Umbilical cord (tissue), 2 donors: ENCODE measurements around the gene INO80E. TPM values are rescaled to one million over a fixed set of nuclear protein-coding genes. Genes with fewer than 3 reads are reported as not detected.
A peak's percentile ranks its signal among the peaks of the same experiment; 100 is the strongest.

Source experiments
- DNase-seq: peaks from one replicate; pipeline ENCODE4 v3.0.0-alpha.2; 2015; ENCODE audit warnings: low spot score
- total RNA-seq: library from RNA; depleted of rRNA; stranded (reverse); fragments of >200 nt; gene quantifications from one replicate; pipeline ENCODE4 v1.2.3, GENCODE V29; 2014; ENCODE audit warnings: low replicate concordance; ENCODE audit not compliant: insufficient read depth

The INO80E gene
- total RNA-seq, 1 donor from 2014 or later = 8.9 TPM

DNA sequence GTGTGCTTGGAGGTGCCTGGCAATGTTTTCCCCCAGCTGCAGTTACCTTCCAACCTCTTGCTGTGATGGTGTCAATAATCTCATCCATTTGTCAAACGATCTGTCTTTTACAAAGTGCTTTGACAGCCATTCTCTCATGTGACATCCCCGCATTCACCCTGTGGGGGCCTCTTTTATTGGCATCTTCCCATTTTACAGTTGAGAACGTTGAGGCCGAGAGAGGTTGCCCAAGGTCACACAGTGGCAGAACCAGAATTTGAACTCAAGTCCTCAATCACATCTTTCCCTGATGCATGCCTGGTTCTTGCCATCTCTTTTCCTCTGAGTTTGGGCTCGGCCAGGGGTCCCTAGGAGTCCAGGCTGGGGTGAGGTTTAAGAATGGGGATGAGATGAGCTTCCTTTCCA, 20.9 kb upstream of the INO80E start:
- DNase-seq = no peak

DNA sequence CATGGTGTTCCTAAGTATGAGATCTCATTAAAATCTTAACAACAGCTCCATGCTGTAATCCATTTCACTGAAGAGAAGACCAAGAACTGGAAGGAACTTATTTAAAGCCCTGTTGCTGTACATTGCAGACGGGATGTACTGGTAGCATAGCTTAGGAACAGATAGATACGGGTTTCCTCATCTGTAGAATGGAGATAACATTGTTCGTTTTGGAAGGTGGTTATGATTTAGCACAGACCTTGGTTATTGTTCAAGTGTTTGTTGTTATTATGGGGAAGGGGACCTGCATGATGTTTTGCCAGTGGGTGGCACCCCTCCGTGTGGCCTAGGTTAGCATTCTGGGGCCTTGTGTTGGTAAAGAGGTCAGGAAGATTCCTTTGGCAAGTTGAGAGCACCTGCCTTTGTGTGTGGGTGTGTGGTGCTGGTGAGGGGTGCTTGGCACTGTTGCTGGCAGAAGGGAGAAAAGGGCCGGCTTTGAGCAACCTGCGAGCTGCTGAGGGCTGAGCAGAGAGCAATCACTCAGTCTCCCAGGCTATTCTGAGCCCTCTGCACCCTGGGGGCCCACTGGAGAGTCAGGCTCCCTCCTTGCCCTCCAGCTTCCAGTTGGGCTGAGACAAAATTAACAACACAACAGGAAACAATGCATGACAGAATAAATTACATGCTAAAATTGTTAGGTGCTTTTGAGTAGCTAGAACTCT, 20.1 kb upstream of the INO80E start:
- no peak for DNase-seq

DNA sequence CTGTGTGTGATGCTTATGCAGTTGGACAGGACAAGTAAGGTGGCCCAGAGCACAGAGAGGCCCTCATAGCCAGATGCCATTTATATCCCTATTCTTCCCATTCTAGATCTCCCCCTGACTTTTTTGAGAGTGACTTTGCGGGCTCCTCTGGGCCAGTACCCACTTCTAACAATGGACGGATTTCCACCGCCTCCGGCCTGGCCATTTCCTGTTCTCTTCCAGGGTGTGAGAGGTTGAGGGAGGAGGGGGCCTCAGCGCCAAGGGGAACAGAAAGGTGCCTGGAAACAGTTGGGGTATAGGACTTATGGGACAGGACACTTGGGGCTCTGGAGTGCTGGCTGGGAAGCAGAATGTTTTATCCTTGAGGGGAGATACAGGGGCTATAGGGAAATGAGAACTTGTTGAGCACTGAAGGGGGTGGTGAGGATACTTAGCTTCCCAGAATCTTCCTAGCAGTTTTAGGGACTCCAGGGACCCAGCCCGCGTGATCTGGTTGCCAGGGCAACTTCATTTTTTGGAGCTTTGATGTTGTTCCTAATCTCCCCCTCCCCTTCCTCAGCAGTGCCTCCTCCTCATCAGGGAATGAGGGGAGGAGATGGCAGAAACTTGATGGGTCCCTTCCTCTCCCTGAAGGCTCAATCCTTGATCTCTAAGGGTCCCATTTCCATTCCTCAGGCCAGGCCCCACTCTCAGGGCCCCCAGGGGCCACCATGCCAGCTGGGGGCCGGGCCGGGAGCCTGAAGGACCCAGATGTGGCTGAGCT, 18.8 kb upstream of the INO80E start:
- no peak for DNase-seq

DNA sequence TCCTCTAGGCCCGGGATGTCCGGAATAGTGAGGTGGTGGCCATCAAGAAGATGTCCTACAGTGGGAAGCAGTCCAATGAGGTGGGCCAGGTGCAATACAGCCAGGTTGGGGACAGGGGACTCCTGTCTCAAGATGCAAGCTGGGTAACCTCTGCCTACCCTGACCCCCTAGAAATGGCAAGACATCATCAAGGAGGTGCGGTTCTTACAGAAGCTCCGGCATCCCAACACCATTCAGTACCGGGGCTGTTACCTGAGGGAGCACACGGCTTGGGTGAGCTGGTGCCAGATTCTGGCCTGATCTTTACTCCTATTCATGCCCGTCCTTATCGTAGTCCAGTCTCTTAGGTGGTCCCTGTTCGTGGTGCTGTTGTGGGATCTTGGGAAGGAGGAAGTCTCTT, 18.0 kb upstream of the INO80E start:
- no peak for DNase-seq

DNA sequence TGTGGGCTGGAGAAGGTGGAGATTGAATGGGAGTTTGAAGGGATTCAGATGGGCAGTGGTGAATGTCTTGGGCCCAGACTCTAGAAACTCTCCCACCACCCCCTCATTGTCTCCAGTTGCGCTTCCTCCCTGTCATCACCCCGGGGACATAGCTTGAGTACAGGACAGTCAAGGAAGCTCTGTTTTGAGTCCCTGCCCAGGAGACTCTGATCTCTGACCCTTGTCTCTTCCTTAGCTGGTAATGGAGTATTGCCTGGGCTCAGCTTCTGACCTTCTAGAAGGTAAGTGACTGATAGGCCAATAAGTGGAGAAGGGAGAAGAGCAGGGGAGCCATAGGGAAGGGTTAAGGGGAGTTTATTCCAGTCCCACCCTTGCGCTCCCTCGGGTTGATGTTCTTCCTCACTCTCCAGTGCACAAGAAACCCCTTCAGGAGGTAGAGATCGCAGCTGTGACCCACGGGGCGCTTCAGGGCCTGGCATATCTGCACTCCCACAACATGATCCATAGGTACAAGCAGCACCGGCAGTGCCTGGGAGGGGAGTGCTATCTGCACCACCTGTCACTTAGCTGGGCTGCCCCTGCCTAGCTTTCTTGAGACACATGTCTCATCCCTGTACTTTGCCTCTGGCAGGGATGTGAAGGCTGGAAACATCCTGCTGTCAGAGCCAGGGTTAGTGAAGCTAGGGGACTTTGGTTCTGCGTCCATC, 17.3 kb upstream of the INO80E start:
- no peak for DNase-seq

DNA sequence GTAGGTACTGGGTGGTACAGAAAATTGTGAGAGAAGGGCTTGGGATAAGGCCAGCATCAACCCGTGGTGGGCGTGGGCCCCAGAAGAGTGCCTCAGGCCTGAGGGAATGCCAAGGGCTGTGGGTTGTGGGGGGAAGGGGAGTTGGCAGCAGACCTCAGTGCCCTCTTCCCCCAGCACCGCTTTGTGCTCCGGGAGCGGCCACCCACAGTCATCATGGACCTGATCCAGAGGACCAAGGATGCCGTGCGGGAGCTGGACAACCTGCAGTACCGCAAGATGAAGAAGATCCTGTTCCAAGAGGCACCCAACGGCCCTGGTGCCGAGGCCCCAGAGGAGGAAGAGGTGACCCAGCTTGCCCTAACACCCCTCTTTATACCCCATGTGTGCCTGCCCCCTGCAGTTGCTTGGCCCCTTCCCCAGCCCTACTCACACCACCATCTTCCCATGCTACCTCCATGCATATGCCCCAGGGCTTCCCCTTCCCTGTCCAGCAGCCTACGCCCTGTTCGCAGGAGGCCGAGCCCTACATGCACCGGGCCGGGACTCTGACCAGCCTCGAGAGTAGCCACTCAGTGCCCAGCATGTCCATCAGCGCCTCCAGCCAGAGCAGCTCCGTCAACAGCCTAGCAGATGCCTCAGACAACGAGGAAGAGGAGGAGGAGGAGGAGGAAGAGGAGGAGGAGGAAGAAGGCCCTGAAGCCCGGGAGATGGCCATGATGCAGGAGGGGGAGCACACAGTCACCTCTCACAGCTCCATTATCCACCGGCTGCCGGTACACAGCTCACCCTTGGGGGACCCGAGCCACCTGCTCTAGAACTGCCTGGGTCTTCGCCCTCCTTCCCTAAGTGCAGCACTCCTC, 13.3 kb upstream of the INO80E start:
- DNase-seq = no peak

DNA sequence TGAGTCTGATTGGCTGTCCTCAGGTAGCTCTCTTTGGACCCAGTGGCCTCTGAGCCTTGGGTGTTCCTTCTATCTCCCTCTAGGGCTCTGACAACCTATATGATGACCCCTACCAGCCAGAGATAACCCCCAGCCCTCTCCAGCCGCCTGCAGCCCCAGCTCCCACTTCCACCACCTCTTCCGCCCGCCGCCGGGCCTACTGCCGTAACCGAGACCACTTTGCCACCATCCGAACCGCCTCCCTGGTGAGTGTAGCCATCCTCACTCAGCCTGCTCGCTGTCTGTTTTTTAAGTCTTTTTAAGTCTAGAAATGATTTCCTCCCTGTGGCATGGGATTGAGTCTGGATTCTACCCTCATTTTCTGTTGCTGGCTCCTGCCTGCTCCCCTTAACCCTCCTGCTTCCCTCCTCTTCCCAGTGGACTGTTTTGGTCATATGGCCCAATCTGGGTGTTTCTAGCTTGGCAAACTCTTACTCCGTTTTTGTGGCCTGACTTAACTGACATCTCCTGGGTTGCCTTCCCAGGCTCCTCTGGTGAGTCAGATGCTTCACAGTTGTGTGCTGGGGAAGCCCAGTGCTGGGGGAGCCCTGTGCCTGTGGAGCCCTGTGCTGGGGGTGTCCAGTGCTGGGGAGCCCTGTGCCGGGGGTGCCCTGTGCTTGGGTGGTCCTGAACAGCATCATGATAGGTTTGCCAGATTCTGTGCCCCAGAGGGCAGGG, 12.5 kb upstream of the INO80E start:
- no peak for DNase-seq

DNA sequence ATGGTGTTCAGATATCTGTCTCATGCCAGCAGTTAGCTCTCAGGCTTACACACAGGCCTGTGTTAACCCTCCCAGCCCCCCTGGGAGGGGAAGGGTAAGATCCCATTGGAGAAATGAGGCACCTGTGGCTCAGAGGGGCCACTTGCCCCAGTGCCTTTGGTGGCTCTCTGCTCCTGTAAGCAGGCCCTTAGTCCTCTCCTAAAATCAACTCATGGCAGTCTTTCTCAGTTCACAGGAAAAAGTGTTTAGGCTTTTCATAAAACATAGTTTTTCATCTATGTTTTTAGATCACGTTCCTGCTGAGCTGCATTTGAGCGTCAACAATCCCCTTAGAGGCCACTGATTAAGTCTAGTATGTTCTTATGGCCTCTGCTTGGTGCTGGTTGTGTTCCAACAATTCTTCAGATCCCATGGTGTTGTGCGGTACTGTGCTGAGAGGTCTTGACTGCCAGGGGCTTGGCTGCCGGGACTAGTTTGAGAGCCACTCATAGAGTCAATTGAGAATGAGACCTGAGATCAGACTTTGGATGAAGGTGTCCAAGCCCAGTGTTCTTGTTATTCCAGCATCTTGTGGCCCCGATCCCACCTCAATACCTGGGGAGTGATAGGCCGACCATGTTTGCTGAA, 11.8 kb upstream of the INO80E start:
- DNase-seq = no peak

DNA sequence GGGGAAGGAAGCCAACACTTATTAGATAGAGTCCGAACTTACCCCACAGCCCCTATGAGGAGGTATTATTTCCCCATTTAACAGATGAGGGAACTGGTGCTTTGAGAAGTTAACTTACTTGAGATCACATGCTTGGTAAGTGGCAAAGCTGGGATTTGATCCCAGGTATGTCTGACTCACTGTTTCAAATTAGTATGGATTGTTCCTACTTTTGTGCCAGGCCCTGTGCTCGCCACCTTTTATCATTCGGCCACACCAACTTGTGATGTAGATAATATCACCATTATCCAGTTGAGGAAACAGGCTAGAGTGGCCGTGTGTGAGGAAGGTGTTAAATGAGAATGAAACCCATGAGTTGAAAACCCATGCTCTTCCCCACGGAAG, 11.3 kb upstream of the INO80E start:
- DNase-seq = no peak

DNA sequence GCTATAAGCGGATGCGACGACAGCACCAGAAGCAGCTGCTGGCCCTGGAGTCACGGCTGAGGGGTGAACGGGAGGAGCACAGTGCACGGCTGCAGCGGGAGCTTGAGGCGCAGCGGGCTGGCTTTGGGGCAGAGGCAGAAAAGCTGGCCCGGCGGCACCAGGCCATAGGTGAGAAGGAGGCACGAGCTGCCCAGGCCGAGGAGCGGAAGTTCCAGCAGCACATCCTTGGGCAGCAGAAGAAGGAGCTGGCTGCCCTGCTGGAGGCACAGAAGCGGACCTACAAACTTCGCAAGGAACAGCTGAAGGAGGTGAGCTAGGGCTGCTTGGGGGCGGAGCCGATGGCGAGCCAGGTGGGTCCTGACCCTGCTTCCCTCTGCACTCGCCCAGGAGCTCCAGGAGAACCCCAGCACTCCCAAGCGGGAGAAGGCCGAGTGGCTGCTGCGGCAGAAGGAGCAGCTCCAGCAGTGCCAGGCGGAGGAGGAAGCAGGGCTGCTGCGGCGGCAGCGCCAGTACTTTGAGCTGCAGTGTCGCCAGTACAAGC, 10.7 kb upstream of the INO80E start:
- DNase-seq = no peak

DNA sequence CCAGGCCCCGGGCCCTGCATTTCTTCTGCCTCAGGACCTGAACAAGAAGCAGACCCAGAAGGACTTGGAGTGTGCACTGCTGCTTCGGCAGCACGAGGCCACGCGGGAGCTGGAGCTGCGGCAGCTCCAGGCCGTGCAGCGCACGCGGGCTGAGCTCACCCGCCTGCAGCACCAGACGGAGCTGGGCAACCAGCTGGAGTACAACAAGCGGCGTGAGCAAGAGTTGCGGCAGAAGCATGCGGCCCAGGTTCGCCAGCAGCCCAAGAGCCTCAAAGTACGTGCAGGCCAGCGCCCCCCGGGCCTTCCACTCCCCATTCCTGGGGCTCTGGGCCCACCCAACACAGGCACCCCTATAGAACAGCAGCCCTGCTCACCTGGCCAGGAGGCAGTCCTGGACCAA, 9.8 kb upstream of the INO80E start:
- no peak for DNase-seq

DNA sequence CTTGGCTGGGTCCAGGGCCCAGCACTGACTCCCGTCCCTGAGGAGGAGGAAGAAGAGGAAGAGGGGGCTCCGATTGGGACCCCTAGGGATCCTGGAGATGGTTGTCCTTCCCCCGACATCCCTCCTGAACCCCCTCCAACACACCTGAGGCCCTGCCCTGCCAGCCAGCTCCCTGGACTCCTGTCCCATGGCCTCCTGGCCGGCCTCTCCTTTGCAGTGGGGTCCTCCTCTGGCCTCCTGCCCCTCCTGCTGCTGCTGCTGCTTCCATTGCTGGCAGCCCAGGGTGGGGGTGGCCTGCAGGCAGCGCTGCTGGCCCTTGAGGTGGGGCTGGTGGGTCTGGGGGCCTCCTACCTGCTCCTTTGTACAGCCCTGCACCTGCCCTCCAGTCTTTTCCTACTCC, 9.1 kb upstream of the INO80E start:
- no peak for DNase-seq

DNA sequence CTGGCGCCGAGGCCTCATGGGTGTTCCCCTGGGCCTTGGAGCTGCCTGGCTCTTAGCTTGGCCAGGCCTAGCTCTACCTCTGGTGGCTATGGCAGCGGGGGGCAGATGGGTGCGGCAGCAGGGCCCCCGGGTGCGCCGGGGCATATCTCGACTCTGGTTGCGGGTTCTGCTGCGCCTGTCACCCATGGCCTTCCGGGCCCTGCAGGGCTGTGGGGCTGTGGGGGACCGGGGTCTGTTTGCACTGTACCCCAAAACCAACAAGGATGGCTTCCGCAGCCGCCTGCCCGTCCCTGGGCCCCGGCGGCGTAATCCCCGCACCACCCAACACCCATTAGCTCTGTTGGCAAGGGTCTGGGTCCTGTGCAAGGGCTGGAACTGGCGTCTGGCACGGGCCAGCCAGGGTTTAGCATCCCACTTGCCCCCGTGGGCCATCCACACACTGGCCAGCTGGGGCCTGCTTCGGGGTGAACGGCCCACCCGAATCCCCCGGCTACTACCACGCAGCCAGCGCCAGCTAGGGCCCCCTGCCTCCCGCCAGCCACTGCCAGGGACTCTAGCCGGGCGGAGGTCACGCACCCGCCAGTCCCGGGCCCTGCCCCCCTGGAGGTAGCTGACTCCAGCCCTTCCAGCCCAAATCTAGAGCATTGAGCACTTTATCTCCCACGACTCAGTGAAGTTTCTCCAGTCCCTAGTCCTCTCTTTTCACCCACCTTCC, 8.5 kb upstream of the INO80E start:
- no peak for DNase-seq

DNA sequence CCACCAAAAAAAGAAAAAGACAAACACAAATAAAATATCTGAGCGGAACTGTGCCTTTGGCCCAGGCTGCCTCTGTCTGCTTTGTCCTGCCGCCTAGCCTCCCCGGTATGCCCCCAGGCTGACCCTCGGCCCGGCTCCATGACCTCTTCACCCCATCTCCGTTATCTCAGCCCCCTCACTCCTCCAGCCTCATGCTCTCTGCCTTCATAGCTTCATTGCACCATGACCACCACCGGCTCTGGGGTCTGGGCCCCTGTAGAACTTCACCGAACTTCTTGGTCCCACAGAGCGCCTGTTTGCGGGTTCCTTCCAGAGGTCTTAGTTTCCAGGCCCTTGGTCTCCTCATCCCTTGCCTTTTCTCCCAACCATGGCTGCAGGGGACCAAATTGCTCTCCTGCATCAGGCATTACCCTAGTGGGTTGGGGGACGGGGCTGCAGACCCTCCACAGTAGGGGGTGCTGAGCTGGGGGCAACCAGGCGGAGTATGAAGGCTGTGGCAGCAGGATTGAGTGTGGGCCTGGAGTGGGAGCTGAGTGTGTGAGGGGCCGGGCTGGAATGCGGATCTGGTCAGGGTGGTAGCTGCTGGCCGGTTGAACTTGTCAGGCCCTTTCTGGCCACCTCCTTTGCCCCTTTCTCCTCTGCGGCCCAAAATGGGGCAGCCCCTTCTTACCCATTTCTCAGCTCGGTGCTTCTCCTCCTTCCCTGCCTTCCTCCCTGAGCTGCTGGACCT, 7.5 kb upstream of the INO80E start:
- DNase-seq = no peak

DNA sequence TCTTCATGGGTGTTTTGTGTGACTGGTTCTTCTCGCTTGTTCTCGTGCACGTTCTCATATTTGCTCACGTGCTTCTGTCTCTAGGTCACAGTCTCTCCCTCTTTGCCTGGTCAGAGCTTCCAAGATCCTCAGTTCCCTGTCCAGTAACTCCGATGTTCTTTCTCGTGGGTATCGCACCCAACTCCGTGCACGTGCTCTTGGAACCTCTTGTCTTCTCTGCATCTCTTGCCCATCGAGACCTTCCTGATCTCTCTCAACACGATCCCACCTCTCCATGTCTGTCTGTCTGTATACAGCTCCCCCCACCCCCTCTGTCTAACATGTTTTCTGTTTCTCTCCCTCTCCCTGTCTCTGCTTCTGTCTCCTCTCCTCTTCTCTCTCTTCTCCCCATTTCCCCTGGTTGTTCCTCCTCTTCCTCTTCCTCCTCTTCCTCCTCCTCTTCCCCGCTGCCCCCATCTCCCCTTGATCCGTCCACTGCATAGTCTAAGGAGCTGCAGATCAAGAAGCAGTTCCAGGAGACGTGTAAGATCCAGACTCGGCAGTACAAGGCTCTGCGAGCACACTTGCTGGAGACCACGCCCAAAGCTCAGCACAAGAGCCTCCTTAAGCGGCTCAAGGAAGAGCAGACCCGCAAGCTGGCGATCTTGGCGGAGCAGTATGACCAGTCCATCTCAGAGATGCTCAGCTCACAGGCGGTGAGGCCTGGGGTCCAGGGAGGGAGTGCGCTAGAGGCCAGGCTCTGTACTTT, 6.8 kb upstream of the INO80E start:
- DNase-seq = peak; percentile 33

DNA sequence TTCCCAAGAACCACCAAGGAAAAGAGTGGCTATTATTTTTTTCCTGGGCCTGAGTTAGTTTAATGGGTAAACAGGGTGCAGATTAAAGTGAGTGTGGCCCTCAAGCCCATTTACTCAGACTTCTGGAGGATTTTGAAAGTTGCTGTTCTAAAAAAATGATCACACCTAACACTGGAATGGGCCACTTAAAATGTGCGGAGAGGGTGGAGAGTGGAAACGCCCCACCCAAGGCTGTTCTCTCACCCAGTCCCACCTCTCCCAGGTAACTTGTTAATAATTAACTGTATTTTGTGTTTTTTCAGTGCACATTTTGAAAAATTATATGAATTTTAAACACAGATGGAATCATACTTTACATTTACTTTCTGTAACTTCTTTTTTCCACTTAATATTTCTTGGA, 6.0 kb upstream of the INO80E start:
- DNase-seq = no peak

DNA sequence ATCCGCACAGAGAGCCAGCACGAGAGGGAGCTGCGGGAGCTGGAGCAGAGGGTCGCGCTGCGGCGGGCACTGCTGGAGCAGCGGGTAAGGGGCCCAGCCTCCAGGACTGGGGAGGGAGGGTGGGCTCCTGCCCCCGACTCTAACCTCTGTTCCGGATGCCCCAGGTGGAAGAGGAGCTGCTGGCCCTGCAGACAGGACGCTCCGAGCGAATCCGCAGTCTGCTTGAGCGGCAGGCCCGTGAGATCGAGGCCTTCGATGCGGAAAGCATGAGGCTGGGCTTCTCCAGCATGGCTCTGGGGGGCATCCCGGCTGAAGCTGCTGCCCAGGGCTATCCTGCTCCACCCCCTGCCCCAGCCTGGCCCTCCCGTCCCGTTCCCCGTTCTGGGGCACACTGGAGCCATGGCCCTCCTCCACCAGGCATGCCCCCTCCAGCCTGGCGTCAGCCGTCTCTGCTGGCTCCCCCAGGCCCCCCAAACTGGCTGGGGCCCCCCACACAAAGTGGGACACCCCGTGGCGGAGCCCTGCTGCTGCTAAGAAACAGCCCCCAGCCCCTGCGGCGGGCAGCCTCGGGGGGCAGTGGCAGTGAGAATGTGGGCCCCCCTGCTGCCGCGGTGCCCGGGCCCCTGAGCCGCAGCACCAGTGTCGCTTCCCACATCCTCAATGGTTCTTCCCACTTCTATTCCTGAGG, 5.0 kb upstream of the INO80E start:
- DNase-seq = no peak

DNA sequence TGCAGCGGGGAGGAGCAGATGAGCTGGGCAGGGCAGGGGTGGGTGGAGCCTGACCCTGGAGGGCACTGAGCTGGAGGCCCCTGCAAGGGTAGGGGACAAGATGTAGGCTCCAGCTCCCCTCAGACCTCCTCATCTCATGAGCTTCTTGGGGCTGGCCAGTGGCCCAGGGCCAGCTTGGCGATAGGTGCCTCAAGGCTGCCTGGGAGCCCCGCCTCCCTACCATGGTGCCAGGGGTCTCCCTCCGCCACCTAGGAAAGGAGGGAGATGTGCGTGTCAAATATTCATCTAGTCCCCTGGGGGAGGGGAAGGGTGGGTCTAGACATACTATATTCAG, 4.5 kb upstream of the INO80E start:
- no peak for DNase-seq
